DND-41 (cell line): Measurements from ENCODE around the gene MMP24.

Experiments used
- ATAC-seq: fragments of 200-7000 bp; cut with Tn5 transposase; 3 replicates; pipeline ENCODE4 v1.9.1; 2021; ENCODE audit warnings: low read depth; ENCODE audit not compliant: insufficient read depth
- DNase-seq: peaks from one replicate; pipeline ENCODE4 v3.0.0-alpha.2; 2020
- H2AFZ ChIP-seq: 2 replicates; pipeline ENCODE4 v1.6.0; 2012; ENCODE audit warnings: low read depth, low read length
- H3K27ac ChIP-seq: 2 replicates; pipeline ENCODE4 v1.5.1; 2012; ENCODE audit warnings: low read length, inconsistent platforms
- H3K27me3 ChIP-seq: fragments of 200-600 bp; sonication (generic); 2 replicates; pipeline ENCODE4 v1.6.0; 2012; ENCODE audit warnings: low read length, mild to moderate bottlenecking, inconsistent platforms; ENCODE audit not compliant: insufficient read depth, poor library complexity
- H3K36me3 ChIP-seq: 2 replicates; pipeline ENCODE4 v1.5.1; 2012; ENCODE audit warnings: low read length, inconsistent platforms; ENCODE audit not compliant: insufficient read depth
- H3K4me1 ChIP-seq: 2 replicates; pipeline ENCODE4 v1.5.1; 2012; ENCODE audit warnings: mild to moderate bottlenecking, low read length; ENCODE audit not compliant: insufficient read depth
- H3K4me2 ChIP-seq: 2 replicates; pipeline ENCODE4 v1.6.0; 2012; ENCODE audit warnings: mild to moderate bottlenecking, moderate library complexity, low read length, inconsistent platforms; ENCODE audit not compliant: insufficient read depth
- H3K4me3 ChIP-seq, 2 experiments: fragments of 200-600 bp in 1 of 2; shearing (Covaris generic) in 1 of 2; 2 replicates each; pipeline ENCODE4 v1.5.1; 2012 to 2016; ENCODE audit warnings: inconsistent platforms in 2 of 2, low read length in 2 of 2, mild to moderate bottlenecking in 2 of 2, low read depth in 1 of 2, moderate library complexity in 1 of 2
- H3K79me2 ChIP-seq: 2 replicates; pipeline ENCODE4 v1.6.0; 2012; ENCODE audit warnings: low read length, inconsistent platforms; ENCODE audit not compliant: insufficient read depth
- H3K9ac ChIP-seq: 2 replicates; pipeline ENCODE4 v1.6.0; 2012; ENCODE audit warnings: low read depth, mild to moderate bottlenecking, inconsistent platforms, low read length, moderate library complexity
- H3K9me3 ChIP-seq: 2 replicates; pipeline ENCODE4 v1.5.1; 2012; ENCODE audit warnings: low read length, moderate library complexity, mild to moderate bottlenecking, inconsistent platforms; ENCODE audit not compliant: insufficient read depth, severe bottlenecking
- H4K20me1 ChIP-seq: 2 replicates; pipeline ENCODE4 v1.6.0; 2012; ENCODE audit warnings: low read length; ENCODE audit not compliant: insufficient read depth
- CTCF ChIP-seq: IDR thresholded peaks from 2 replicates; pipeline ENCODE4 v1.5.1; 2012; ENCODE audit warnings: borderline replicate concordance, low read length, moderate library complexity, mild to moderate bottlenecking; ENCODE audit not compliant: poor library complexity, severe bottlenecking; ENCODE audit errors: extremely low read depth
- EZH2 ChIP-seq: IDR thresholded peaks from 3 replicates; pipeline ENCODE4 v1.6.1; 2012; ENCODE audit warnings: borderline replicate concordance, low read depth, mild to moderate bottlenecking, moderate library complexity, low read length, inconsistent platforms; ENCODE audit not compliant: severe bottlenecking

MMP24 gene

GRCh38 chr20:35275741-35276251 is 49.3 kb downstream of the MMP24 start:
- no peak overlapping the region for H3K4me3 ChIP-seq
- no peak overlapping the region for H3K4me2 ChIP-seq
- peaks cover 17% of the 10 kb centered on the region for H3K4me1 ChIP-seq
- peaks cover 28% of the 10 kb centered on the region for H3K36me3 ChIP-seq
- DNase-seq: no peak
- TF ChIP-seq CTCF: no peak
- TF ChIP-seq EZH2: no peak
- H4K20me1 ChIP-seq: peaks cover 25% of the 10 kb centered on the region
- peaks cover 7% of the 10 kb centered on the region for H3K79me2 ChIP-seq
- ATAC-seq: no peak
- H3K27ac ChIP-seq: no peak overlapping the region
- H3K9me3 ChIP-seq: no peaks in the 10 kb centered on the region
- no peaks in the 10 kb centered on the region for H3K27me3 ChIP-seq
- H3K9ac ChIP-seq: no peak overlapping the region
- H2AFZ ChIP-seq: no peak overlapping the region

- no peaks in the 10 kb centered on the region for H3K9me3 ChIP-seq
- no peak overlapping the region for H2AFZ ChIP-seq
- peaks cover 7% of the 10 kb centered on the region for H3K79me2 ChIP-seq
- peak overlapping the region; percentile 66 for H3K9ac ChIP-seq
- peaks cover 28% of the 10 kb centered on the region for H3K36me3 ChIP-seq
- peak overlapping the region in 1 of 2 experiments; percentile 64; a peak in 2 of 4 replicates for H3K4me3 ChIP-seq
- H4K20me1 ChIP-seq: peaks cover 25% of the 10 kb centered on the region
- peaks cover 17% of the 10 kb centered on the region for H3K4me1 ChIP-seq
- H3K27me3 ChIP-seq: no peaks in the 10 kb centered on the region
- no peak overlapping the region for H3K27ac ChIP-seq
- ATAC-seq (no peak), DNase-seq (no peak)
- TF ChIP-seq CTCF: no peak
- TF ChIP-seq EZH2: no peak
- peak overlapping the region; percentile 77 for H3K4me2 ChIP-seq
Observed at GRCh38 chr20:35276408-35276807, 49.9 kb downstream of the MMP24 start.

GRCh38 chr20:35277127-35277526 is 50.6 kb downstream of the MMP24 start:
- H3K9me3 ChIP-seq: no peaks in the 10 kb centered on the region
- peak overlapping the region; percentile 38 to 64; a peak in 3 of 4 replicates for H3K4me3 ChIP-seq
- DNase-seq (no peak), ATAC-seq (no peak)
- H2AFZ ChIP-seq: peak overlapping the region; percentile 62; the same call in 1 of the 2 replicates
- peak overlapping the region; percentile 77 for H3K4me2 ChIP-seq
- peak overlapping the region; percentile 66 for H3K27ac ChIP-seq
- H3K27me3 ChIP-seq: no peaks in the 10 kb centered on the region
- TF ChIP-seq CTCF (no peak), EZH2 (no peak)
- peak overlapping the region; percentile 66 for H3K9ac ChIP-seq
- peaks cover 29% of the 10 kb centered on the region for H3K36me3 ChIP-seq
- peaks cover 17% of the 10 kb centered on the region for H3K4me1 ChIP-seq
- H3K79me2 ChIP-seq: peaks cover 8% of the 10 kb centered on the region
- peaks cover 25% of the 10 kb centered on the region for H4K20me1 ChIP-seq
